HG02943 (cell line): ENCODE results near the gene SSR2.

Experiments
- ATAC-seq: cut with Tn5 transposase; IDR thresholded peaks from one replicate; pipeline ENCODE4 v1.9.1; 2021; ENCODE audit warnings: mild to moderate bottlenecking, low read depth, moderate library complexity; ENCODE audit not compliant: unreplicated experiment

SSR2 gene

DNA sequence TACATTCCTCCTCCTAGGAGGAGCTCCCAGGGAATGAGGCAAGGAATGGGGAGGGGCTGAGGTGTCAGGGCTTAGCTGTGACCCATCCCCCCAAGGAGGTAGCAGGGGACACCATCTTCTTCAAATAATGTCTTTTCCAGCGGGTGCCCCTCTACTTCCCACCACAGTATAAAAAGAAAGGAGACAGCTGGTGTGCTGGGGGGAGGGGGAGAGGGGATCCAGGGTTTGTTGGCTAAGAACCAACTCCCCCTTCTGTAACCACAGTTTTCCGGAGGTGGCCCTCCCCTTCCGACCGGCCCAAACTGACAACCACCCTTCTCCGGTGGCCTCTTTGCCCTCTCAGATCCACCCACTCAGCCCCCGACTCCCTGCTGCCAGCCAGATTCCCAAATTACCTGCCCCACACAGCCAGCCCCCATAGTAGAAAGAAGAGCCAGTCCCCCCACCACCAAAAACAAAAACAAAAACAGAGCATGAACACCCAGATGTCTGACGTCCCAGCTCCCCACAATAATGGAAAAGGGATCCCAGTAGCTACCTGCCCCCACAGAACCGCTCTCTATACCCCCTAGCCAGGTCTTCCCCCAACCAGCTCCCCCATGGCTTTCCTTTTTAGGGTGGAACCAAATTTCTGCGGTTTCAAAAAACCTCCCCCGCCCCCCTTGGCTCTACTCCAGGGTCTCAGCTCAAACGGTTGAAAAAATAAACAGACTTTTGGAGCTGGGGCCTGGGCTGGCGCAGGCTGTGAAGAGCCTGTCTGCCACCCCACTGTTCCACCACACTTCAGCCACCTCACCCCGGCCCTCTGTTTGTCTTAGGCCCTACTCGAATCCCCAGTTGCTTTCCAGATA is 44.5 kb downstream of the SSR2 start:
- ATAC-seq = no peak

DNA sequence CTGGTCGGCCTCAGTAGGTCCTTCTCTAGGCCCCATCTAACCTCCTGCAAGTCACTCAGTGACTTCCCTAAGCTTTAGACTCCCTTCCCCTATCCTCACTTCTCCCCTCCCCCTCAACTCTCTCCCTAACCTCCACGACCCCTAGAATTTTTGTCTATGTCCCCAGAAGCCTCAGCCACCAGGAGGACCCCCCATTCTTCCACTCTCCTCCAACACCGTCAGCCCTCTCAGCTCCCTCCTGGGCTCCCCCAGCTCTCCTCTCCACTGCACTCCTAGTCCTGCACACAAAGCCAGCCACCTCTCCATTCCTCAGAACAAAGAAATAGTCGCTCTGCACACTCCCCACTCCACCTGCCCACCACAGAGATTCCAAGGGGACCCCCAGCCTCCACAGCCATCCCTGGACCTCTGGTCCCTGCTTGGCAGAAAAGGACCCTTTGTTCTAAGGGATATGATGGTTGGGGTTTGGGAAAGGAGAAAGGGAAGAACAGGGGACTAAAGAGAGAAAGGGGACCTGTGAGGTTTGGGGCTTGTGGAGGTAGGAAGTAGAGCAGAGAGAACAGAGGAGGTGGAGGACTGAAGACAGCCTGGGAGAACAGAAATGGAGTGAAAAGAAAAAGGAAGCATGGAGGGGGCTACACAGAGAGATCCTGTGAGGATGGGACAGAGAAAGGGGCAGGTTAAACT is 45.2 kb downstream of the SSR2 start:
- ATAC-seq = no peak

DNA sequence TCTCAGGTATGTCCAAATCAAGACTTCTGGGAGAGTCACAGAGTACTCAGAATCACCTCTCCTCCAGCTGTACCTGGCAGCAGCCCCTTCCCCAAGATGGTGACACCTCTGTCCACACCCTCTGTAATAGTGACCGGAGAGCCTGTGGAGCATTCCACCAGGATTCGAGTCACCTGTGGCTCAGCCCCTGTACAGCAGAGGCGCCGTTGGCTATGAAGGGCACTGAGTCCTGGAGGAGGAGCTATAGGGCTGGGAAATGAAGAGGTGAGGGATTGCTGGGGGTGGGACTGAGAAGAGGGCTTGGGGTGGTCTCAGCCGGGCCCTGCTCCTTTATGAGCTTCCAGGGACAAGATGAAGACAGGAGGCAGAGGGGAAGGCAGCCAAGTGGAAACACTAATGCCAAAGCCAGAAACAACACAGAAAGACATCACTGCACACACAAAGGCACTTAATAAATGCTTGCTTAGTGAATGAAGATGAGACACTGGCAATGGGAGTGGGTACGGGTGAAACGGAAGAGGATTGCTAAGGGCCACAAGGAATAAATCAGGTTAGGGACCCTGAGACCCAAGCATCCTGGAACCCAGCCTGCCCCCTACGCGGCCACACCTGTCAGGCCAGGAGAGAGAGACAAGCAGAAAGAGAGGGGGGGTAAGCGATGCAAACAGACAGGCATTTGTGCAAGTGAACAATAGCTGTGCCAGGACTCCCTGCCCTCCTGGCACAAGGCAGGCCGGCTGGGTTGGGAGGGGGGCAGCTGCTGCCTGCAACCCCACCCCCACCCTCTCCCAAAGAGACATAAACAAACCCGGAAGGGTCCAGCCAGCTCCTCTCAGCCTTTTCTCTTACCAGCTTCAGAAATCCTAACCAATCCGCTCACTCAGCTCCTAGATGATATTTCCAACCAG is 46.3 kb downstream of the SSR2 start:
- ATAC-seq = no peak

DNA sequence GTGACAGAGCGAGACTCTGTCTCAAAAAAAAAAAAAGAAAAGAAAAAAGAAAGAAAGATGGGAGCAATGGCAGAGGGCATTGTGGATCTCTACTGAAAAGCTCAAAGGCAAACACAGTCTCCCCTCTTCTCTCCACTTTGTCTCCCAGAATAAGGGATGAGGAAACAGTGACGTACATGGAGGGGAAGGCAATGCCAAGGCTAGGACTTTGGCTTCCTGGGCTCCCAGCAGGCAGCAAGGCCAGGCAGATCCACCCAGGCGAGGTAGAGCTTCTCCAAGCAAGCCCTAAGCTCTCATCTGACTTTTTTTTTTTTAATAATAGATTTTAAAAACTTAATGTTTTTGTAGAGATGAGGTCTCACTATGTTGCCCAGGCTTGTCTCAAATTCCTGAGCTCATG is 47.0 kb downstream of the SSR2 start:
- no peak for ATAC-seq

DNA sequence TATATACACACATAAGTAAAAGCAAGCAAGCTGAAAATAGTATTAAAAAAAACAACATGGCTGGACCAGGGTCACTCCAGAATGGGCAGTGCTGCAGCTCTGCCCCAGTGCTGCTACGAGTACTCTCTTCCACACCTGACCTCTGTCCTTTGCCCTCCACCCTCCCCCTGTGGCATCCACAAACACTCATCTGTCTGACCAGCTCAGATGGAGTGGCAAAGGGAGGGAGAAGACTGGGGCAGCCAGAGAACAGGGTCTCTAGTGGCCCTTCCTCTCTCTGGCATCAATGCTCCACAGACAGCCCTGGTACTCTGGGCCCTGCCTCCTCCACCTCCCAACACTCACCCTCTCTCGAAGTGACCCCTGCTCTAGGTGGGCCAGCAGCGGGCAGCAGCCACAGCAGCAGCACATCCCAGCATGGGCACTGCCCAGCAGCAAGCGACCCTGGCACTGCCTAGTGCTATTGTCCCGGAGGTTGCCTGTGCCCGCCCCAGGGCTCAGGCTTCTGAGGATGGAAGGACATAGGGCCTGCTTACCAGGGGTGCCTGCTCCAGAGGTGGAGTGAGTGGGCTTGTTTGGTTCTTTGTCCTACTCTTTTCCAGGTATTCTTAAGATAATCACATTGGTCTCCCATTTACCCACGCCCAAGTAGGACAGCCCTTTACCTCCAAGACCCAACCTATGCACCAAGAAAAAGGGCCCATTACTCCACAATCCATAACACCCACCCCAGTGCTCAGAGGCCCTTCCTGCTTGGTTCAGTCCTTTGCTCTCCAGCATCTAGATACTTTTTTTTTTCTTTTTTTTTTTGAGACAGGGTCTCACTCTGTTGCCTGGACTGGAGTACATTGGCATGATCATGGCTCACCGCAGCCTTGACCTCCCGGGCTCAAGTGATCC is 48.6 kb downstream of the SSR2 start:
- no peak for ATAC-seq

DNA sequence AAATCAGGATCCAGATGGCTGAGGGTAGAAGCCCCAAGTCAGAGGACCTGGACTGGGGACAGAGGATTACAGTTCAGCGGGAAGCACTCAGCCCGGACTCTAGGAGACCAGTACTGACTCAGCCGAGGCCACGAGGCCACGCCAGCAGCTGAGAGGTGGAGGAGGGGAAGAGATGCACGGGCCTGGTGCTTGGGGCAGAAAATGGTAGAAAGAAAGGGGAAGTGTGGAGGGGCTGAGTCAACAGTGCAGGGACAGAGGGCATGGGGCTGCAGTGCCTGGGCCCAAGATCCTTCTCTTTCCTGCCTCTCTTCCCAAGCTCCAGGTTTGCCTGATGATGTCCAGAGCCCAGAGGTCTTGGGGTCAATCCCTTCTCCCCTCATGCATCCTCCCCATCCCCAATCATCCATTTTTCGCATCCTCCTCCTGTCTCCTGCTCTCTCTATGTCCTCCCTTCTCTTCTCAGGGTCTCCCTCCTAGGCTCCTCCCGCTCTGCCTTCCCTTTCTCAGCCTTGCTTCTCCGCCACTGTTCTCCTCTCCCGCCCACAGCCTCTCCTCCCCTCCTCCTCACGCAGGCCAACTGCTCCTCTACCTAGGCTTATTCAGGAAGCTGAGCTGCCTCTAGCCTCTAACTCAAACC is 50.1 kb downstream of the SSR2 start:
- no peak for ATAC-seq

DNA sequence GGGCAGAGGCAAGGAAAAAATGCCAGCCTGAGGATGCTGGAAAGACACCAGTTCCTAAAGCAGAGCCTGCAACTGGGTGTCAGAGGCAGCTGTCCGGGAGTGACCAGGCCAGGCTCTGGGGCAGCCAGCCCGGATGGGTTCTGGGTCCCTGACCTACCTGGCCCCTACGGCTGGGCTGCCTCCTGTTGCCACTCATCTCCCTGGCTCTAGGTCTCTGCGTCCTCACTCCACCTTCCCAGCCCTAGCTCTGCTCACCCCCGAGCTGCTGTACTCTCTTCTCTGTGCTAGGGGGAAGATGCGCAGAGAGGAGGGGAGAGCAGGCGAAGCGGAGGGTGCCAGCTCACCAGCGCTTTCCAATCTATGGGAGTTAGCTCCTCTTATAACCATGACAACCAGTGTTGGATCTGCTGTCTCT is 51.4 kb downstream of the SSR2 start:
- no peak for ATAC-seq

DNA sequence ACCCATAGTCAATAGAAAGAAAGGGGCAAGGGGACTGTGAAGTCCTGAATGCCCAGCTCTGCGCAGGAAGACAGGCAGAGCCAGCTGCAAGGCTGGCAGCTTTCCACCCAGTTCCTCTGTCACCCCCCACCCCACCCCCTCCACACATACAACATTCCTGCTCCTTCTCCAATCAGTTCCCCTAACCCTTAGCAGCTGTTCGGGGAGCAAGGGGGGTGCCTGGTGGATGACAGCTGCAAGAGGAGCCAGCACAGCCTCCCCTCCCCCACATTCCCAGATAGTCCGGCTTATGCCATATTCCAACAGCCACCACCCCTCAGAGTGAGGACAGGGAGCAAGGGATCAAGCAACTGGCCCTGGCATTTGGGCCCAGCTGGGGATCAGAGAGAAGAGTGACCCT is 52.1 kb downstream of the SSR2 start:
- no peak for ATAC-seq

DNA sequence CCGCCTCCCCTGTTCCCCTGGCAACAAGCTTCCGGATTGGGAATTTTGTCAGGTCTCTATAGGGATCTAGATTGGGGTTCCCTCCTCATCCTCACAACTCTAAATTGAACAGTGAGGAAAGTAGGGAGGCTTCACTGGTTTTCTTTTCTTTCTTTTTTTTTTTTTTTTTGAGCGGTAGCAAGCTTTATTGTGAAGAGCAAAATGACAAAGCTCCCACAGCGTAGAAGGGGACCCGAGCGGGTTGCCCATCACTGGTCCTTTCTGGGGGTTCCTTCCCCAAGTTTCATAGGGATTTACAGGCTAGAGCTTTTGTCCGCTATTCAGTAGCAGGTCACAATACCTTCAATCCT is 52.7 kb downstream of the SSR2 start:
- no peak for ATAC-seq

DNA sequence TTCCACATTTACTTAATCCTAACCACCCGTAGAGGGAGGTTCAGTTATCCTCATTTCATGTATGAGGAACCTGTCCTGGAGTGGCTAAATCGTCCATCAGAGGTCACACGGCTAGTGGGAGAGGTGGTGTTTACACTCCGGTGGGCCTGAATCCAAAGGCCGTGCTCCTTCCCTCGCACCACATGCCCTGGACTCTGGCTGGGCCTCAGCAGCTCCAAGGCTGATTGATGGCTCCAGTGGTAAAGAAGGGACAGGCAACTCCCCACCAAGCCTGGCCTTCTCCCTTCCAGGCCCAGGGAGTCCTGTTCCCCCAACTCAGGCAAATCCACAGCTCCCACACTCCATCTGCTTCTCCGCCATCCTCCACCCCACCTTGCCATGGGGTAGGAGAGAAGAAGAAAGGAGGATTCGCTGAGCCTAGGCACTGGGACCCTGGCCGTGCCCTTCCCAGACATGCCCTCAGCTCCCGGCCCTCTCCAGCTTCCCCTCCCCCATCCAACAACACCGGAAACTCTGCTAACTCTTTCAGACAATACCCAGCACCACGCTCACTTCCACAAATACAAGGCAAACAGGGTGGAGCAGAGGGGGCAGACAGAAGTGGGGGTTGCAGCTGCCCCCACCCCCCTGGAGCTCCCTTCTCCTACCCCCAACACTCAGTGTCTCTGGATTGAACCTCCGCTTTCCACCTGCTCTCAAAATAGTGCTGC is 53.3 kb downstream of the SSR2 start:
- no peak for ATAC-seq

DNA sequence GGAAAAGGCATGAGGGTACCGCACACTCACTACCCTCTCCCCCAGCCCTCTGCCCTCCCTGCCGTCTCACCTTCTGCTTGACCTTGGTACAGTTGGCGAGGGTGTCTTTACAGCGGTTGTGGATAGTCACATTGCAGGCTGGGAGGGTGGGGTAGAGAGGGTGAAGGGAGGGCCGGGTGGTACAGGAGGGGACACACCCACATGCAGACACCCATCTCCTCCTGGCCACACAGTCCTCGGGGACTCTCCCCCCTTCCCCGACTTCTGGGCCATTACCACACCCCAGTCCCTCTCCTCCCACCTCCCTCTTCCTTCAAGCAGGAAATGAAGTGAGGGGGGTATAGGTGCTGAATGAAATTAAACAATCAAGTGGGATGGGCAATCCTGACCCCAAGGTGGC is 54.0 kb downstream of the SSR2 start:
- no peak for ATAC-seq

DNA sequence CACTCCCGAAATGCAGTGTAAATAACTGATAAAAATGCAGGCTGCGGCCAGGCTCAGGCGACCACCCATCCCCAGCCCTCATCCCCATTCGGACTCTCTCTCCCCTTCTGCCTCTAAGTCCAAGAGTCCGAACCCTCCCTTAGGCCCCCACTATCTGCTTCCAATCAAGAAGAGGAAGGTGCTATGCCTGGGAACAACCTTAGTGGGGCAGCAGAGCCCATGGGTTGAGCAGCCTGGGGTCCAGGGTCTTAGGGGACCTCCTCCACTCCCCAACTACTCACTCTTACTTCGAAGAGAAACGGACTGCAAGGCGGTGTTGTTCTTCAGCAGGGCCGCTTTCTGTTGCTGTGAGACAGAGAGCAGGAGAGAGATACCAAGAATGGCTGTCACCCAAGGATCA is 54.6 kb downstream of the SSR2 start:
- ATAC-seq = no peak

DNA sequence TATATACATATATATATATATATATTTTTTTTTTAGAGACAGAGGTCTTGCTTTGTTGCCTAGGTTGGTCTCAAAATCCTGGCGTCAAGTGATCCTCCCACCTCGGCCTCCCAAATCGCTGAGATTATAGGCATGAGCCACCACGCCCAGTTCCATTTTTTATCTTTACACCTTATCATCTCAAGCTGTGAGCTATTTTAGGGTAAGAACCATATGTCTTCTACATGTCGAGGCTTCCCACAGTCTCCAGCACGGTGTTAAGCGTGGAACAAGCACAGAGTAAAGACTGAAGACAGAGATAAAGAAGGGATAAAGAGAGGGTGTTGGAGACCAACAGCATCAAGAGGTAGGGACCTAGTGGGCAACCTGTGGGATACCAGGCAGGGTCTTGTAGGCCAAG is 56.6 kb downstream of the SSR2 start:
- no peak for ATAC-seq

DNA sequence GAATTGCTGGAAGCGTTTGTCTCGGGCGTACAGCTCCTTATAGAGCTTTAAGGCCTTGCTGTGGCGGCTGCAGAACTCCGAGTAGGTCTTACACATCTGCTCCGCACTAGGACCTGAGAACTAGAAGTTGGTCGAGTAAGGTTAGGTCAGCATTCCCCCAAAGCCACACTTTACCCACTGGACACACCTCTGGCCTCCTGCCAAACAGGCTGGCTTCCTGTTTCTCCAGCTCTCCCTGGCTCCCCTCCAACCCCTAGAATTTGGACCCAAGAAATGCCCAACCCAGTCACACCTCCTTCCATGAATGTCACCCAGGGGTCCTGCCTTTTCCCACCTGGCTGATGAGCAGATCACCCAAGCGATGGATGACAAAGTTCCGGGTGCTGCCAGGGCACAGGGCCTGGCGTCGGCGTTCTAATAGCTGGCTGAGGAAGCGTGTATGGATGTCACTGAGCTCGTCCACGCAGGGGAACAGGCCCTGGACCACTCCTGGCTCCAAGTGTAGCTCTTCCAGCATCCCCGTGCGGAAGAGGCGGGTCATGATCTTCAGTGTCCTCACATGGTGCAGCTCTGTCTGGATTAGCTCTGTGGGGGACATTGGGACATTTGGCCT is 58.0 kb downstream of the SSR2 start:
- ATAC-seq = no peak

DNA sequence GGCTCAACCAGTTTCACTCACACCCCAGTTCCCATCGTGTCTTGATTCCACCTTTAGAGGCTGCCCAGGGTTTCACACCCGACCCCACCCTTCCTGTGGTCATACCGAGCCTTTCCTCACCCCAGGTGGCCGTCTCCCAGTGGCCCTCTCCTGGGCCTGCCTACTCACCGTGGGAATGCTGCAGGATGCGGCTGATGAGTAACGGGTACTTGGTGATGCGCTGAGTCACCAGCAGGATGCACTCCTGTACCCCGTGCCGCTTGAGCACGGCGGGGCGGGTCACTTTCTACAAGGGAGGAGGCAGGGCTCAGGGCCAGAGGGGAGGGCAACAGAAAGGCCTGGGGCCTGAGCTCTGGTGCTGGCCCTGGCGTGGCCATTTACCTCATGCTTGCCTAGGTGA is 58.8 kb downstream of the SSR2 start:
- ATAC-seq = no peak

DNA sequence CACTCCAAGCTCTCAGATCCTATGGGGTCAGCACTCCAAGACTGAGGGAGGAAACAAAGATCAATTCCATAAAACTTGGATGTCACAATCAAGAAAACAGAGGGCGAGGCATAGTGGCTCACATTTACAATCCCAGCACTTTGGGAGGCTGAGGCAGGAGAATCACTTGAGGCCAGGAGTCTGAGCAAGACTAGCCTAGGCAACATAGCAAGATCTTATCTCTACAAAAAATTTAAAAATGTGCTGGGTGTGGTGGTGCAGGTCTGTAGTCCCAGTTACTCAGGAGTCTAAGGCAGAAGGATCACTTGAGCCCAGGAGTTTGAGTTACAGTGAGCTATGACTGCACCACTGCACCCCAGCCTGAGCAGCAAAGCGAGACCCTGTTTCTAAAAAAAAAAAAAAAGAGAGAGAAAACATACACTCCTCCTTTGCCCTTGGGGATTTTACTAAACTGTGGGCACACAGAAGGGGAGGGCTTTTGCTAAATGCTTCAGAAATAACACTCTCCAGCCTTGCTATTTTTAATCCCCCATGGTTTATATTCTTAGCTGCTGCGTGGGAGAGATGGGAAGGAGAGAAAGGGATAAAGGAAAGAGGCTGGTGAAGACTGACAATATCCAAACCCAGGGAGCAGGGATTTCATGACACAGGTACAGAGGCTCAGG is 60.5 kb downstream of the SSR2 start:
- ATAC-seq = no peak
